Body of pancreas (tissue), 4 donors: Measurements from ENCODE around the gene YWHAQ. TPM values are rescaled to one million over a fixed set of nuclear protein-coding genes. Genes with fewer than 3 reads are reported as not detected.
A peak's percentile ranks its signal among the peaks of the same experiment; 100 is the strongest.

ENCODE experiments used
- ATAC-seq: fragments of 150-250 bp; one replicate; pipeline ENCODE4 v1.9.1; 2016
- DNase-seq, 4 donors: peaks; one replicate each; pipeline ENCODE4 v3.0.0-alpha.2; 2019
- H3K27ac ChIP-seq, 4 donors: fragments of 200-600 bp; sonication (generic); 1 replicate in 3 of 4; 2 replicates in 1 of 4; pipeline versions ENCODE4 v1.5.1 to v1.6.1; 2016 to 2019; ENCODE audit warnings: mild to moderate bottlenecking in 1 of 4, mixed read lengths in 1 of 4, moderate library complexity in 1 of 4
- H3K27me3 ChIP-seq, 2 donors: fragments of 200-600 bp; sonication (generic); one replicate each; pipeline ENCODE4 v1.6.0; 2016; ENCODE audit warnings: mild to moderate bottlenecking in 1 of 2
- H3K36me3 ChIP-seq, 2 donors: fragments of 200-600 bp; sonication (generic); replicated peaks in 1 of 2; 2 replicates each; pipeline ENCODE4 v1.5.1; 2016; ENCODE audit warnings: low read depth in 2 of 2; ENCODE audit not compliant: insufficient read depth in 1 of 2
- H3K4me1 ChIP-seq: fragments of 200-600 bp; sonication (generic); one replicate; pipeline ENCODE4 v1.6.0; 2016
- H3K4me3 ChIP-seq, 2 donors: fragments of 200-600 bp; sonication (generic); 1 replicate in 1 of 2; 2 replicates in 1 of 2; pipeline ENCODE4 v1.5.1; 2016 to 2019
- H3K9me3 ChIP-seq, 3 donors: fragments of 200-600 bp; sonication (generic); 1 replicate in 2 of 3; 2 replicates in 1 of 3; pipeline ENCODE4 v1.5.1; 2016
- CTCF ChIP-seq, 7 experiments: fragments of 450-650 bp in 4 of 7; fragments of 200-600 bp in 3 of 7; sonication (generic) in 3 of 7; IDR thresholded peaks; one replicate each; pipeline ENCODE4 v1.5.1; 2016 to 2019; ENCODE audit warnings: antibody characterized with exemption in 7 of 7
- POLR2A ChIP-seq, 3 donors: fragments of 450-650 bp; IDR thresholded peaks; one replicate each; pipeline ENCODE4 v1.6.1; 2016; ENCODE audit warnings: antibody characterized with exemption in 3 of 3, mild to moderate bottlenecking in 2 of 3
- WGBS, 2 donors: methylation state at CpG; one replicate each; pipeline ENCODE4 v1.1.5; 2017; 5-methylcytosine and 5-hydroxymethylcytosine counted together
- intact Hi-C: fragments of 100-400 bp; cut with DNase I; formaldehyde crosslinking; loops from one replicate; pipeline ENCODE4 v1.15.1; 2023
- total RNA-seq, 2 donors: library from RNA; depleted of rRNA; stranded (reverse); fragments of >200 nt; gene quantifications; one replicate each; pipeline ENCODE4 v1.1.0, GENCODE V29; 2016

The YWHAQ gene
- 100 to 1,000 TPM in 1 of 2 donors, 10 to 100 TPM in 1; 69.2 to 132 TPM for total RNA-seq

GRCh38 chr2:9630736-9631552 lies at the start of gene YWHAQ:
Gene YWHAQ, minus strand, starts transcription at chr2:9630997. Its CDS starts 545 bp downstream, at chr2:9630452.
- H3K36me3 ChIP-seq, result no peaks in the 10 kb centered on the region
- TF ChIP-seq CTCF (IDR thresholded peaks at IDR 0.05), result no peak
- TF ChIP-seq POLR2A (IDR thresholded peaks at IDR 0.05), result peak; percentile 93 to 98 (median 96)

GRCh38 chr2:9680082-9680481 lies 49.3 kb upstream of the YWHAQ start:
- Histone ChIP-seq H3K36me3 (no peaks in the 10 kb centered on the region), H3K4me1 (no peaks in the 10 kb centered on the region), H3K27me3 (no peaks in the 10 kb centered on the region), H3K9me3 (no peaks in the 10 kb centered on the region), H3K27ac (no peak overlapping the region), H3K4me3 (no peak overlapping the region)
- intact Hi-C loops, result no loop called here
- no peak for TF ChIP-seq POLR2A (IDR thresholded peaks at IDR 0.05)
- no peak for TF ChIP-seq CTCF (IDR thresholded peaks at IDR 0.05)
- WGBS, 2 donors, result 93 to 100% methylated on average over 2 of the region's 2 CpGs
- DNase-seq, result no peak
- no peak for ATAC-seq

More at GRCh38 chr2:9630736-9631552, at the start of gene YWHAQ:
- Histone ChIP-seq H3K4me1 (peaks cover 36% of the 10 kb centered on the region), H3K9me3 (no peaks in the 10 kb centered on the region), H3K4me3 (peak within 1 kb of the TSS; percentile 55 to 73), H3K27me3 (no peaks in the 10 kb centered on the region), H3K27ac (peak within 1 kb of the TSS; percentile 87 to 98 (median 94))
- peak; percentile 98 to 99 (median 98) for DNase-seq
- intact Hi-C loops, result no loop called here
- peak; percentile 93 for ATAC-seq
- WGBS, 2 donors, result 0 to 1% methylated on average over 3 to 78 of the region's 84 CpGs

- intact Hi-C loops, result no loop called here
- TF ChIP-seq POLR2A (IDR thresholded peaks at IDR 0.05) (no peak), CTCF (IDR thresholded peaks at IDR 0.05) (no peak)
- H3K27ac ChIP-seq, result no peak overlapping the region
- no peaks in the 10 kb centered on the region for H3K4me1 ChIP-seq
- no peak overlapping the region for H3K4me3 ChIP-seq
- no peak for DNase-seq
- ATAC-seq, result no peak
- WGBS, 2 donors, result 60 to 64% methylated on average over 1 to 2 of the region's 2 CpGs
- no peaks in the 10 kb centered on the region for H3K9me3 ChIP-seq
- H3K36me3 ChIP-seq, result no peaks in the 10 kb centered on the region
- no peaks in the 10 kb centered on the region for H3K27me3 ChIP-seq
These were observed 48.4 kb upstream of the YWHAQ start for GRCh38 chr2:9679218-9679617.

- DNase-seq, result no peak
- 65 to 86% methylated on average over 10 of the region's 10 CpGs for WGBS, 2 donors
- no peaks in the 10 kb centered on the region for H3K4me1 ChIP-seq
These were observed 47.7 kb upstream of the YWHAQ start for GRCh38 chr2:9678544-9678943.

More at GRCh38 chr2:9678544-9678943, 47.7 kb upstream of the YWHAQ start:
- no peak for TF ChIP-seq POLR2A (IDR thresholded peaks at IDR 0.05)
- TF ChIP-seq CTCF (IDR thresholded peaks at IDR 0.05), result no peak
- H3K36me3 ChIP-seq, result no peaks in the 10 kb centered on the region
- no peak overlapping the region for H3K4me3 ChIP-seq
- H3K27ac ChIP-seq, result no peak overlapping the region
- H3K9me3 ChIP-seq, result no peaks in the 10 kb centered on the region
- intact Hi-C loops, result no loop called here
- ATAC-seq, result no peak
- no peaks in the 10 kb centered on the region for H3K27me3 ChIP-seq
